ENCODE measurements around the gene DIPK1C.

DIPK1C gene

GRCh38 chr18:74450626-74451025, 6.5 kb downstream of the DIPK1C start:
- no peak for DNase-seq

- no peak for DNase-seq
Measured at GRCh38 chr18:74447404-74448152, 9.5 kb downstream of the DIPK1C start.

GRCh38 chr18:74446631-74447403, 10.3 kb downstream of the DIPK1C start:
- no peak for DNase-seq

GRCh38 chr18:74446178-74446577, 10.9 kb downstream of the DIPK1C start:
- no peak for DNase-seq

- no peak for DNase-seq
Measured at GRCh38 chr18:74445585-74445984, 11.5 kb downstream of the DIPK1C start.

- DNase-seq = no peak
Measured at GRCh38 chr18:74444104-74444503, 13.0 kb downstream of the DIPK1C start.

GRCh38 chr18:74440808-74441427, 16.2 kb downstream of the DIPK1C start:
- DNase-seq = no peak

- DNase-seq = no peak
Measured at GRCh38 chr18:74438091-74438490, 19.0 kb downstream of the DIPK1C start.

- DNase-seq = no peak
Measured at GRCh38 chr18:74436158-74436769, 20.8 kb downstream of the DIPK1C start.

- no peak for DNase-seq
Measured at GRCh38 chr18:74435740-74436139, 21.4 kb downstream of the DIPK1C start.

GRCh38 chr18:74434466-74434865, 22.6 kb downstream of the DIPK1C start:
- no peak for DNase-seq

GRCh38 chr18:74430806-74431571, 26.1 kb downstream of the DIPK1C start:
- DNase-seq = peak; percentile 39 to 46

GRCh38 chr18:74430231-74430630, 26.9 kb downstream of the DIPK1C start:
- no peak for DNase-seq

- no peak for DNase-seq
Measured at GRCh38 chr18:74429096-74429495, 28.0 kb downstream of the DIPK1C start.

- no peak for DNase-seq
Measured at GRCh38 chr18:74427442-74428112, 29.5 kb downstream of the DIPK1C start.

- DNase-seq = no peak
Measured at GRCh38 chr18:74425876-74426275, 31.2 kb downstream of the DIPK1C start.

GRCh38 chr18:74425161-74425560, 31.9 kb downstream of the DIPK1C start:
- DNase-seq = no peak

- no peak for DNase-seq
Measured at GRCh38 chr18:74422541-74422940, 34.6 kb downstream of the DIPK1C start.

- no peak for DNase-seq
Measured at GRCh38 chr18:74420926-74421325, 36.2 kb downstream of the DIPK1C start.

- no peak for DNase-seq
Measured at GRCh38 chr18:74420481-74420880, 36.6 kb downstream of the DIPK1C start.

GRCh38 chr18:74419761-74420160, 37.3 kb downstream of the DIPK1C start:
- DNase-seq = no peak

- DNase-seq = peak in 1 of 2 experiments; percentile 15
Measured at GRCh38 chr18:74418023-74418422, 39.1 kb downstream of the DIPK1C start.

All from NCI-H526 (cell line).